ENCODE results near the gene CFAP92.
"Not testable (repeated sequence)": the region's sequence is repeated elsewhere in the genome, so short reads cannot be mapped to it uniquely, and the experiment has no call there.

Gene CFAP92

GRCh38 chr3:128872282-128872681 lies 121.6 kb downstream of the CFAP92 start:
- TF ChIP-seq CTCF (IDR thresholded peaks at IDR 0.05), result no peak
- no peaks in the 10 kb centered on the region for H3K36me3 Mint-ChIP-seq (ENCODE audit: low read depth)

GRCh38 chr3:128870347-128870746 lies 123.5 kb downstream of the CFAP92 start:
- Mint-ChIP-seq H3K36me3 (ENCODE audit: low read depth) (no peaks in the 10 kb centered on the region), H3K4me1 (peaks cover 26% of the 10 kb centered on the region), H3K4me3 (no peak overlapping the region), H3K27ac (no peak overlapping the region), H3K27me3 (ENCODE audit: low read depth, poor library complexity) (peaks cover 4% of the 10 kb centered on the region), H3K9me3 (no peaks in the 10 kb centered on the region)
- no peak for DNase-seq
- TF ChIP-seq CTCF (IDR thresholded peaks at IDR 0.05), result no peak

More at GRCh38 chr3:128872282-128872681, 121.6 kb downstream of the CFAP92 start:
- Mint-ChIP-seq H3K27ac (no peak overlapping the region), H3K4me3 (no peak overlapping the region), H3K4me1 (peaks cover 26% of the 10 kb centered on the region), H3K9me3 (no peaks in the 10 kb centered on the region), H3K27me3 (ENCODE audit: low read depth, poor library complexity) (peaks cover 4% of the 10 kb centered on the region)
- DNase-seq, result no peak

DNA sequence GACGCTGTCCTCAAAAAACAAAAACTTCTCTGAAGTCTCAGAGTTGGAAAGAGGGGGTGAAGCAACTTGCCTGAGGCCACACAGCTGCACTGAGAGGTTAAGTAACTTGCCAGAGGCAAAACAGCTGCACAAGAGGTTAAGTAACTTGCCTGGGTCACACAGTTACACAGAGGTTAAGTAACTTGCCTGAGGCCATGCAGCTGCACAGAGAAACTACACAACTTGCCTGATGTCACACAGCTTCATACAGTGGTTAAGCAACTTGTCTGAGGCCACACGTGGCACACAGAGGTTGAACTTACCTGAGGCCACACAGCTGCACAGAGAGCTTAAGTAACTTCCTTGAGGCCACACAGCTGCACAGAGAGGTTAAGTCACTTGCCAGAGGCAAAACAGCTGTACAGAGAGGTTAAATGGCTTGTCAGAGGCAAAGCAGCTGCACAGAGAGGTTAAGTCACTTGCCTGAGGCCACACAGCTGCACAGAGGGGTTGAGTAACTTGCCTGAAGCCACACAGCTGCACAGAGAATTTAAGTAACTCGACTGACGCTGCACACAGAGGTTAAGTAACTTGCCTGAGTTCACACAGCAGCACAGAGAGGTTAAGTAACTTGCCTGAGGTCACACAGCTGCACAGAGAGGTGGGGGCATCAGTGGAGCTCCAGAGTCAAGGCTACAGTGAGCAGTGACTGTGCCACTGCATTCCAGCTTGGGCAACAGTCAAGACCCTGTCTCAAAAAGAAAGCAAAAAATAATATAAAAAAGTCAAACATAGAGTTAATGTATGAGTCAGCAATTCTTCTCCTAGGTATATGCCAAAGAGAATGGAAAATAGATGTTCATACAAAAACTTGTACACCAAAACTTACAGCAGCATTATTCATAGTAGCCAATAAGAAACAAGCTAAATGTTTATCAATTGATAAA lies 126.4 kb downstream of the CFAP92 start:
- H3K36me3 Mint-ChIP-seq (ENCODE audit: low read depth), result no peaks in the 10 kb centered on the region
- DNase-seq, result no peak
- no peak for TF ChIP-seq CTCF (IDR thresholded peaks at IDR 0.05)
- no peak overlapping the region for H3K4me3 Mint-ChIP-seq
- no peaks in the 10 kb centered on the region for H3K9me3 Mint-ChIP-seq
- H3K4me1 Mint-ChIP-seq, result peaks cover 29% of the 10 kb centered on the region
- H3K27me3 Mint-ChIP-seq (ENCODE audit: low read depth, poor library complexity), result no peaks in the 10 kb centered on the region
- H3K27ac Mint-ChIP-seq, result peak overlapping the region; percentile 73

- DNase-seq; H3K4me3 Mint-ChIP-seq; H3K27me3 Mint-ChIP-seq (ENCODE audit: low read depth, poor library complexity): not testable (repeated sequence)
- H3K9me3 Mint-ChIP-seq, result peaks cover 23% of the 10 kb centered on the region
- H3K4me1 Mint-ChIP-seq, result peaks cover 29% of the 10 kb centered on the region
- peaks cover 17% of the 10 kb centered on the region for H3K36me3 Mint-ChIP-seq (ENCODE audit: low read depth)
- peak overlapping the region; percentile 94 for H3K27ac Mint-ChIP-seq
These were observed 128.7 kb downstream of the CFAP92 start for GRCh38 chr3:128864849-128865804.

GRCh38 chr3:128864351-128864811 lies 129.5 kb downstream of the CFAP92 start:
- Mint-ChIP-seq H3K36me3 (ENCODE audit: low read depth) (peaks cover 22% of the 10 kb centered on the region), H3K27ac (peak overlapping the region; percentile 68), H3K9me3 (peaks cover 30% of the 10 kb centered on the region), H3K4me1 (peaks cover 29% of the 10 kb centered on the region), H3K27me3 (ENCODE audit: low read depth, poor library complexity) (no peaks in the 10 kb centered on the region), H3K4me3 (no peak overlapping the region)
- no peak for TF ChIP-seq CTCF (IDR thresholded peaks at IDR 0.05)
- no peak for DNase-seq

DNA sequence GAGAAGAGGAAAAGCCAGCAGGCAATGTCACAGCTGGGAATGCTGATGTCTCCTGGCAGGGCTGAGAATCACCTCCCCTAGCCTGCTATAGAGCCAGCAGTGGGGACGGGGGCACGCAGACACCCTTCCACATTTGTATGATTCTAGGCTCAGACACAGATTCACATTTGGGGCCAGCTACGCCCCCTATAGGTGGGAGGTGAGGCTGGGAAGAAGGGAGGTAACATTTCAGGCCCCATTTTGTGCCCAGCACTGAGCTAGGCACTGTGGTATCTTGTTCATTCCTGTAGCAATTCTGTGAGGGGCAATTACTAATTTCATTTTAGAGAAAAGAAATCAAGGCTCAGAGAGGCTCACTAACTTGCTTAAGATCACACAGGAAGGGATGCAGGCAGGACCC lies 130.3 kb downstream of the CFAP92 start:
- H3K27me3 Mint-ChIP-seq (ENCODE audit: low read depth, poor library complexity), result no peaks in the 10 kb centered on the region
- no peak for TF ChIP-seq CTCF (IDR thresholded peaks at IDR 0.05)
- peaks cover 38% of the 10 kb centered on the region for H3K9me3 Mint-ChIP-seq
- H3K27ac Mint-ChIP-seq, result peak overlapping the region; percentile 57
- H3K4me3 Mint-ChIP-seq, result no peak overlapping the region
- no peak for DNase-seq
- H3K4me1 Mint-ChIP-seq, result peaks cover 29% of the 10 kb centered on the region
- peaks cover 28% of the 10 kb centered on the region for H3K36me3 Mint-ChIP-seq (ENCODE audit: low read depth)
